ENCODE data around the gene SLC29A3.

The SLC29A3 gene

DNA sequence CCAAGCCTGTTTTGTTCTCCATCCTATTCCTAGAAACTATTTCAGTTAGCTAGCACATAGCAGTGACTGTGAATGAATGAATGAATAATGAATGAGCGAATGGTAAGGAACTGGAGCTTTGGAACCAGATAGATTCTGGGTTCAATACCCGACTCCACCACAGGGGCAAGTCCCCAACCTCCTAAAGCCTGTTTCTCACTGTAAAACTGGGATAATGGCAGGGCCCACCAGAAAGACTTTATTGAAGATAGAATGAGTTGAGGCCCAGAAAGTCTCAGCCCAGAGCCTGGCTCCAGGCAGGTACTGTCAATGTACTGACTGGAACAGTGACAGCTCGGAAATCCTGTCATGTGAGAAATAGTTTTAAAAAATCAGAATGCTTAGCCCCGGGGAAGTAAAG is 76.6 kb downstream of the SLC29A3 start:
- no peak for FAIRE-seq

- FAIRE-seq: no peak
Measured at GRCh38 chr10:71396084-71396710, 77.1 kb downstream of the SLC29A3 start.

DNA sequence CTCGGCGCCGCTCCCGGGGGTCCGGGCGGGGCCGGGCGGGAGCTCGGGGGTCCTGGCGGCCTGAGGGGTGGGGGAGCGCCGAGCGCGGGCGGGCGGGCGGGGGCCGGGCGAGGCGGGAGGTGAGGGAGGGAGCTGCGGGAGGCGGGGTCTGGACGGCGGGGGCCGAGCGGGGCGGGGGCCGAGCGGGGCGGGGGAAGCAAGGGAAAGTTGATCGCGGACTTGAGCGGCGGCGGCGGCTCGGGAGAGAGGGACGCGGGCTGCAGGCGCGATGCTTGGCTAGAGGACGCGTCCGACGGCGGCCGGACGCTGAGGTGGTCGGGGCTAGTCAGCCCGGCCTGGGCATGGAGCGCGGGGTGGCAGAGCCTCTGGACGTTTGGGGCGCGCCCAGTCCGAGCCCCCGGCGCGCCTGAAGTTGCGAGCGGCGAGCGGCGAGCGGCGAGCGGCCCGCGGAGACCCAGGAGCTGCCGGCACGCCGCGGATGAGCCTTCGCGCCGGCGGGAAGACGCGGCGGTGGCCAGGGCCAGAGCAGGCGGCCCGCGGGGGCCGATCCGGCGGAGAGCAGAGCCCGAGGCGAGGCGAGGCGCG is 77.7 kb downstream of the SLC29A3 start, which contains the start of gene CDH23:
CDH23 (plus strand) TSS at position 210 of the 585 bp plus-strand sequence. CDS start 42,912 bp downstream, outside the sequence.
- FAIRE-seq: no peak

- no peak for FAIRE-seq
Measured at GRCh38 chr10:71397296-71398212, 78.5 kb downstream of the SLC29A3 start.

DNA sequence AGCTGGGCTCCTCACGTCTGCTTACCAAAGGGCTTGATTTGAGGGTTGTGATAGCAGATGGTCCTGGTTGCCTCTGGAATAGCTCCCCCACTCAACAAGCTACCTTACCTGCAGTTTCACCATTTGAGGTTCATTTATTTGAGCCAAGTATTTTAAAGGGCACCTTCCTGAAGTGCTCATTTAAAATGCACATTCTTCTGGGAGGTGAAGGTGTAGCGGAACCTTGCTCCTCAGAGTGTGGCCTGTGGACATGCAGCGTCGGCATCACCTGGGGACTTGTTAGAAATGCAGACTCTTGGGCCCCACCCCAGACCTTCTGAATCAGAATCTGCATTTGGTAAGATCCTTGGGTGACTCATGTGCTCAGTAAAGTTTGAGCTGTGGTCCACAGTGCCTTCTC is 79.9 kb downstream of the SLC29A3 start:
- no peak for FAIRE-seq

DNA sequence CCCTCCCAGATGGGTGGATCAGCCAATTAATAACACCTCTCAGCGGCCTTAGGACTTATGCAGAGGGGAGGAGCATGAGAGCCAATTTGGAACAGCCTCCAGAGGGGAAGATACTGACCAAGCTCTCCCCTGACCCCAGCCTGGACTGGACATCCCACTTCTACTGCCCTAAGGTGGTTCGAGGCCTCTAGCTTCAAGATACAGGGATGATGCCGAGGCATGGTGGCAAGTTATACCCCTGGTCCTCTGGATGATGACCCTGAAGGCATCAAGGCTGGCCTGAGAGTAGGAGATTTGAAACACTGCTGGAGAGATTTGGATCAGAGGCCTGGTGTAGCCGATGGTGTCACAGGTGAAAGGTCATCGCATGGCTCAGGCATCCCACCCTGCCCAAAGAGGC is 80.9 kb downstream of the SLC29A3 start:
- FAIRE-seq: no peak

- FAIRE-seq: no peak
Measured at GRCh38 chr10:71401056-71401455, 82.0 kb downstream of the SLC29A3 start.

- no peak for FAIRE-seq
Measured at GRCh38 chr10:71402005-71402404, 82.9 kb downstream of the SLC29A3 start.

- no peak for FAIRE-seq
Measured at GRCh38 chr10:71404503-71405295, 85.6 kb downstream of the SLC29A3 start.

DNA sequence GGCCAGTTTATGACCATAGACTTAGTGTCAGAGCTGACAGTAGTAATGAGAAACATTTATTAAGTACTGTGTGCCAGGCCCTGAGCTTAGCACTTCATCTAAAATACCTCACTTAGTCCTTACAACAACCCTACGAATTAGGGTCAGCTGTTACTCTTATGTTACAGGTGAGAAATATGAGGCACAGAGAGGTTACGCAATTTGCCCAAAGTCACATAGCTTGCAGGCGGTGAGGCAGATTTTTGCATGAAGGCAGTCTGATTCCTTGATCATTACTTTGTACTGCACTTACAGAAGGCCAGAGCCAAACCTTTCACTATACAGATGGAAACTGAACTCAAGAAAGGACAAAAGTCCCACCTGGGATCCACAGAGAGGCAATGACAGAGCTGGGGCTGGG is 87.8 kb downstream of the SLC29A3 start:
- FAIRE-seq: no peak

GRCh38 chr10:71408436-71409225 is 89.6 kb downstream of the SLC29A3 start:
- no peak for FAIRE-seq

GRCh38 chr10:71409516-71410104 is 90.6 kb downstream of the SLC29A3 start:
- FAIRE-seq: no peak

Measured in TTC549 (cell line).